HEK293T (cell line): ENCODE results near the gene METTL26.

Experiments
- CTCF ChIA-PET: fragments of 350-600 bp; formaldehyde crosslinking; extraction: SDS; loops from one replicate; lab custom pipeline; 2021; ENCODE audit warnings: antibody characterized with exemption, inconsistent platforms; lab: Yijun Ruan, JAX
- POLR2A ChIA-PET: fragments of 350-600 bp; formaldehyde crosslinking; extraction: SDS; loops from one replicate; lab custom pipeline; 2020; ENCODE audit warnings: antibody characterized with exemption, inconsistent platforms; lab: Yijun Ruan, JAX
- DNase-seq: peaks from one replicate; pipeline ENCODE4 v3.0.0; 2012; ENCODE audit warnings: mixed read lengths; ENCODE audit errors: extremely low spot score
- ARNT ChIP-seq: fragments of 450-650 bp; IDR thresholded peaks from 2 replicates; pipeline ENCODE4 v1.6.1; 2017; ENCODE audit warnings: mild to moderate bottlenecking
- BHLHE40 ChIP-seq: fragments of 450-650 bp; IDR thresholded peaks from 2 replicates; pipeline ENCODE4 v1.6.1; 2016; ENCODE audit warnings: mild to moderate bottlenecking, moderate library complexity, borderline replicate concordance
- CTBP1 ChIP-seq: fragments of 450-650 bp; IDR thresholded peaks from 2 replicates; pipeline ENCODE4 v1.6.1; 2016; ENCODE audit warnings: borderline replicate concordance
- ELF4 ChIP-seq: fragments of 450-650 bp; IDR thresholded peaks from 2 replicates; pipeline ENCODE4 v1.6.1; 2017; ENCODE audit warnings: antibody characterized with exemption
- FOXA1 ChIP-seq: fragments of 450-650 bp; IDR thresholded peaks from 2 replicates; pipeline ENCODE4 v1.6.1; 2016; ENCODE audit warnings: mild to moderate bottlenecking
- FOXK2 ChIP-seq: fragments of 450-650 bp; IDR thresholded peaks from 2 replicates; pipeline ENCODE4 v1.6.1; 2016; ENCODE audit warnings: mild to moderate bottlenecking
- FOXM1 ChIP-seq: fragments of 450-650 bp; IDR thresholded peaks from 2 replicates; pipeline ENCODE4 v1.6.1; 2017; ENCODE audit warnings: mild to moderate bottlenecking, borderline replicate concordance
- HDGF ChIP-seq: fragments of 450-650 bp; IDR thresholded peaks from 2 replicates; pipeline ENCODE4 v1.6.1; 2017; ENCODE audit warnings: antibody characterized with exemption, borderline replicate concordance
- L3MBTL2 ChIP-seq: fragments of 450-650 bp; conservative IDR thresholded peaks from 2 replicates; pipeline ENCODE4 v1.6.1; 2016; ENCODE audit warnings: mild to moderate bottlenecking
- LEF1 ChIP-seq: fragments of 450-650 bp; IDR thresholded peaks from 2 replicates; pipeline ENCODE4 v1.6.1; 2017; ENCODE audit warnings: mild to moderate bottlenecking, borderline replicate concordance
- NFRKB ChIP-seq: fragments of 450-650 bp; IDR thresholded peaks from 2 replicates; pipeline ENCODE4 v1.6.1; 2016; ENCODE audit warnings: mild to moderate bottlenecking, moderate library complexity
- SP1 ChIP-seq: fragments of 450-650 bp; IDR thresholded peaks from 2 replicates; pipeline ENCODE4 v1.6.1; 2017
- SUZ12 ChIP-seq: fragments of 450-650 bp; IDR thresholded peaks from 2 replicates; pipeline ENCODE4 v1.6.1; 2016; ENCODE audit warnings: mild to moderate bottlenecking
- TARDBP ChIP-seq: fragments of 450-650 bp; IDR thresholded peaks from 2 replicates; pipeline ENCODE4 v1.6.1; 2016
- ZNF384 ChIP-seq: fragments of 450-650 bp; IDR thresholded peaks from 2 replicates; pipeline ENCODE4 v1.6.1; 2016
- TF ChIP-seq, protein P1 (sequence below): fragments of 450-650 bp; IDR thresholded peaks from 2 replicates; pipeline ENCODE4 v1.6.1; 2016

Gene METTL26

DNA sequence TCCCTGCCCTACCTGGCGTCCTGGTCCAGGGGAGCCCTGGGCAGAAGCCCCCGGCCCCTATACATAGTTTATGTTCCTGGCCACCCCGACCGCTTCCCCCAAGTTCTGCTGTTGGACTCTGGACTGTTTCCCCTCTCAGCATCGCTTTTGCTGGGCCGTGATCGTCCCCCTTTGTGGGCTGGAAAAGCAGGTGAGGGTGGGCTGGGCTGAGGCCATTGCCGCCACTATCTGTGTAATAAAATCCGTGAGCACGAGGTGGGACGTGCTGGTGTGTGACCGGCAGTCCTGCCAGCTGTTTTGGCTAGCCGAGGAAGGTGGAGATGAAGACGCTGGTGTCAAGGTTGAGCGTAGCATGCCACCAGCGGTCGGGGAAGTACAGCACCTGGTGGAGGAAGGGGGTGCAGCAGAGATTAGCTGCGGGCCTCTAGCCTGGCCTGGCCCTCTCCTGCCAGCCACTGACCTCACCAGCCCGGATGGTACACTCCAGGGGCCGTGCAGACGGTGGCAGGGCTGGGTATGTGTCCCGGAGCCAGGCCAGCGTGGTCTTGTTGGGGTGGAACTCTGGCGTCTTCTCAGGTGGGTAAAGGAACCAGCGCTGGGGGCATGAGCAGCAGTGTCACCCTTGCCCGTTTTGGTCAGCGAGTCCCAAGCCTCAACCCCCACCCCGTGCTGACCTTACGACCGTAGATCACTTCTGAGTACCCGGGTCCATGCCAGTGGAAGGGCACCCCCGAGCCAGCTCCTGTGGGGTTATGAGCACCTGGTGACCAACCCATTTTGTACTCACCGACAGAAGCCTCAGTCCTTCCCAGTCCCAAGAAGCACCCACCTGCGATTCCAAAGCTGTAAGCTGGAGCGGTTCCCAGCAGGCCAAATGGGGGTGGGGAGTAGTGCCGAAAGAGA, 46.6 kb upstream of the METTL26 start:
- ChIA-PET POLR2A (interaction anchor here (1.3 to 3.0 kb wide), 6 partner anchors 7 to 46 kb away, joined by 5 to 33 read pairs (median 10); partner anchors contain the start of genes ANTKMT, METTL26, RHOT2 and WDR24), CTCF (no interaction called here)
- no peak for DNase-seq
- TF ChIP-seq L3MBTL2 (peak; percentile 42), ARNT (no peak), HDGF (no peak), TARDBP (no peak)

DNA sequence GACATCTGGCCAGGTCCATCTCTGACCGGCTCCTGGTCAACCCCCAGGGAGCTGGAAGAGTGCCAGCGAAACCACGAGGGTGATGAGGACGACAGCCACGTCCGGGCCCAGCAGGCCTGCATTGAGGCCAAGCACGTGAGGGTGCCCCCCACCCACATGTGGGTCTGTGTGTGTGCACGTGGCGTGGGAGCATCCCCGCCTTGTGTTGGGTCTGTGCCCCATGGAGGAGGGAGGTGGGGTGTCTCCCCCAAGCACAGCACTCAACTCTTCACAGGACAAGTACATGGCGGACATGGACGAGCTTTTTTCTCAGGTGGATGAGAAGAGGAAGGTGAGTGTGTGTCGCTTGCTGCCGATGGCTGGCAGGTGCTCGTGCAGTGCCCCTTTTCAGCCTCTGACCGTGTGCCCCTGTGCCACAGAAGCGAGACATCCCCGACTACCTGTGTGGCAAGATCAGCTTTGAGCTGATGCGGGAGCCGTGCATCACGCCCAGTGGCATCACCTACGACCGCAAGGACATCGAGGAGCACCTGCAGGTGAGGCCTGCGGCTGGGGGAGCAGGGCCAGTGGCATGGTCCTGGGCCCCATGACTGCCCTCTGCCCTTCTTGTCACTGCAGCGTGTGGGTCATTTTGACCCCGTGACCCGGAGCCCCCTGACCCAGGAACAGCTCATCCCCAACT, 45.8 kb upstream of the METTL26 start:
- TF ChIP-seq L3MBTL2 (peak; percentile 82), ZNF384 (no peak), HDGF (0 out of 2 replicates have a peak, but pooled peaks have one; percentile 22)
- ChIA-PET POLR2A (interaction anchor here (0.8 to 3.0 kb wide), 11 partner anchors 8 to 46 kb away, joined by 3 to 33 read pairs (median 5); partner anchors contain the start of genes ANTKMT, METTL26, RHOT2 and WDR24), CTCF (no interaction called here)
- DNase-seq = no peak

GRCh38 chr16:680967-681745, 45.1 kb upstream of the METTL26 start:
- CTCF ChIA-PET = no interaction called here
- no peak for DNase-seq
- POLR2A ChIA-PET = interaction anchor here (0.8 to 3.0 kb wide), 13 partner anchors 9 to 45 kb away, joined by 3 to 33 read pairs (median 5); partner anchors contain the start of genes ANTKMT, METTL26, RHOT2 and WDR24
- no peak for TF ChIP-seq ARNT
- TF ChIP-seq SP1 = no peak
- no peak for TF ChIP-seq FOXA1
- no peak for TF ChIP-seq CTBP1
- TF ChIP-seq SUZ12 = no peak

GRCh38 chr16:680625-680945, 44.5 kb upstream of the METTL26 start:
- no peak for DNase-seq
- POLR2A ChIA-PET = interaction anchor here (0.6 to 3.0 kb wide), 11 partner anchors 8 to 112 kb away, joined by 3 to 33 read pairs (median 4); partner anchors contain the start of genes ANTKMT and WDR24
- CTCF ChIA-PET = no interaction called here
- TF ChIP-seq BHLHE40 (no peak), CTBP1 (no peak), L3MBTL2 (no peak), ELF4 (no peak), HDGF (no peak), FOXK2 (no peak), FOXM1 (no peak), SP1 (no peak), LEF1 (no peak), FOXA1 (no peak), TARDBP (no peak), SUZ12 (no peak), ZNF384 (no peak), ARNT (no peak), NFRKB (no peak)
- TF ChIP-seq, protein P1, sequence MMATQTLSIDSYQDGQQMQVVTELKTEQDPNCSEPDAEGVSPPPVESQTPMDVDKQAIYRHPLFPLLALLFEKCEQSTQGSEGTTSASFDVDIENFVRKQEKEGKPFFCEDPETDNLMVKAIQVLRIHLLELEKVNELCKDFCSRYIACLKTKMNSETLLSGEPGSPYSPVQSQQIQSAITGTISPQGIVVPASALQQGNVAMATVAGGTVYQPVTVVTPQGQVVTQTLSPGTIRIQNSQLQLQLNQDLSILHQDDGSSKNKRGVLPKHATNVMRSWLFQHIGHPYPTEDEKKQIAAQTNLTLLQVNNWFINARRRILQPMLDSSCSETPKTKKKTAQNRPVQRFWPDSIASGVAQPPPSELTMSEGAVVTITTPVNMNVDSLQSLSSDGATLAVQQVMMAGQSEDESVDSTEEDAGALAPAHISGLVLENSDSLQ = no peak

DNA sequence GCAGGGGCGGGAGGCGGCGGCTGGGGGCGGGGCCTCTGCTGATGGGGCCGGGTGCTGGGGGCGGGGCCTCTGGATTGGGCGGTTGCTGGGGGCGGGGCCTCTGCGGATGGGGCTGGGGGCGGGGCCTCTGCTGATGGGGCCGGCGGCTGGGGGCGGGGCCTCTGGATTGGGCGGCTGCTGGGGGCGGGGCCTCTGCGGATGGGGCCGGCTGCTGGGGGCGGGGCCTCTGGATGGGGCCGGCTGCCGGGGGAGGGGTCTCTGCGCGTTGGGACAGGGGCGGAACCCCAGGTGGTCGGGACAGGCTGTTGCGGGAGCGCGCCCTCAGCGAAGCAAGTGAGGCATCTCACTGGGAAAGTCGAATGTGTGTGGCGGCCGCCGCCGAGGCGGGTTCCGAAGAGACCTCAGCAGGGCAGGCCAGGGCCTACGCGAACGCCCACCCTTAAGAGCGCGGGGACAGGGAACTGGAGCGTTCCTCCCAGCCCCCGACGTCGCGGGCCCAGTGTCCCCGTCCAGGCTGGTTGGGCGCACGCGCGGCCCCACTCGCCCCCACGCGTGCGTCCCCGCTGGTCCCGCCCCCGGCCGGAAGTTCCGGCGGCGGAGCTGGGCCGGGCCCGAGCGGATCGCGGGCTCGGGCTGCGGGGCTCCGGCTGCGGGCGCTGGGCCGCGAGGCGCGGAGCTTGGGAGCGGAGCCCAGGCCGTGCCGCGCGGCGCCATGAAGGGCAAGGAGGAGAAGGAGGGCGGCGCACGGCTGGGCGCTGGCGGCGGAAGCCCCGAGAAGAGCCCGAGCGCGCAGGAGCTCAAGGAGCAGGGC, 43.9 kb upstream of the METTL26 start, which contains the start of gene STUB1:
Gene STUB1 (plus strand): TSS at position 597 of the 811 bp plus-strand sequence. CDS start 116 bp downstream, at position 713.
- CTCF ChIA-PET = no interaction called here
- POLR2A ChIA-PET = interaction anchor here (0.6 to 3.0 kb wide), 11 partner anchors 7 to 111 kb away, joined by 3 to 33 read pairs (median 5); partner anchors contain the start of genes ANTKMT, WDR24 and WDR90
- TF ChIP-seq FOXM1 (0 out of 2 replicates have a peak, but pooled peaks have one; percentile 12), ELF4 (no peak), SUZ12 (no peak), TARDBP (0 out of 2 replicates have a peak, but pooled peaks have one; percentile 28), ARNT (no peak)
- peak; percentile 80 for DNase-seq
